Endothelial cell of umbilical vein (primary cell): Measurements from ENCODE around the gene CNDP1.

Source experiments
- CTCF ChIP-seq, 2 donors: IDR thresholded peaks; 1 replicate in 1 of 2; 2 replicates in 1 of 2; pipeline ENCODE4 v1.5.1; 2011; ENCODE audit warnings: low read length in 2 of 2, mild to moderate bottlenecking in 2 of 2, moderate library complexity in 2 of 2, control low read depth in 1 of 2, inconsistent platforms in 1 of 2, low read depth in 1 of 2; ENCODE audit not compliant: insufficient read depth in 1 of 2; ENCODE audit errors: extremely low read depth in 1 of 2
- EZH2 ChIP-seq: IDR thresholded peaks from 2 replicates; pipeline ENCODE4 v1.6.1; 2012; ENCODE audit warnings: borderline replicate concordance, low read depth, mild to moderate bottlenecking, moderate library complexity, low read length, inconsistent platforms; ENCODE audit not compliant: severe bottlenecking
- JUN ChIP-seq: IDR thresholded peaks from 2 replicates; pipeline ENCODE4 v1.6.1; 2011; ENCODE audit warnings: borderline replicate concordance, low read depth; ENCODE audit not compliant: insufficient read length, insufficient read depth
- MAX ChIP-seq: IDR thresholded peaks from 2 replicates; pipeline ENCODE4 v1.6.1; 2011; ENCODE audit not compliant: insufficient read depth, insufficient read length
- MYC ChIP-seq: IDR thresholded peaks from one replicate; pipeline ENCODE4 v1.6.1; 2011; ENCODE audit warnings: mild to moderate bottlenecking, low read depth, low read length
- POLR2A ChIP-seq: IDR thresholded peaks from 2 replicates; pipeline ENCODE4 v1.6.1; 2012; ENCODE audit warnings: low read depth, mild to moderate bottlenecking, control low read depth, low read length
- POLR2AphosphoS5 ChIP-seq: IDR thresholded peaks from 2 replicates; pipeline ENCODE4 v1.6.1; 2012; ENCODE audit warnings: low read depth, mild to moderate bottlenecking, control low read depth, low read length, moderate library complexity; ENCODE audit not compliant: insufficient read depth

GRCh38 chr18:74531043-74531442, 3.3 kb upstream of the CNDP1 start:
- TF ChIP-seq CTCF (IDR thresholded peaks at IDR 0.05; ENCODE audit: extremely low read depth in 1 of 2, insufficient read depth in 1 of 2, low read depth in 1 of 2, low read length in 2 of 2): no peak
- no peak for TF ChIP-seq EZH2
- TF ChIP-seq POLR2AphosphoS5: no peak
- TF ChIP-seq POLR2A: no peak
- no peak for TF ChIP-seq MYC
- TF ChIP-seq JUN: no peak
- TF ChIP-seq MAX: no peak
